SH-SY5Y (cell line): Measurements from ENCODE around the gene RNU5D-1.

Experiments
- GATA2 ChIP-seq: IDR thresholded peaks from 2 replicates; pipeline ENCODE4 v1.6.1; 2011; ENCODE audit warnings: mild to moderate bottlenecking, low read depth, low read length
- GATA3 ChIP-seq: IDR thresholded peaks from 2 replicates; pipeline ENCODE4 v1.6.1; 2011; ENCODE audit warnings: low read depth, mild to moderate bottlenecking, low read length, moderate library complexity

The RNU5D-1 gene

DNA sequence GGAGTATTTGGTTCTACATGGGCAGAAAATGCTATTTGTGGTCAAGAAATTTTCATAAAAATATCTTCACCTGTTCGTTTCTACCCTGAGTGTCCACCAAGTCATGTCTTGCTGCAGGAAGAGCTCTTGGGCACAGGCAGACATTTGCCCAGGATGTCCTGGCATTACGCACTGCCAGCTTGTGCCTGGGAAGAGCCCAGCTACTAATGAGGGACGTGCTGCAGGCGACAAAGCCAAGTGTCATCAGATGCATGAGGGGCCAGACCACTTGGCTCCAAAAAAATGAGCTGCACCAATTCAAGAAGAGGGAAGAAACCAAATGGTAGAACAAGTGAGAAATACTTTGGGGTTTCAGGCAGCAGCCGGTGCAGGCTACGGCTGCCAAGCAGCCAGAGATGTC lies 12.9 kb downstream of the RNU5D-1 start:
- TF ChIP-seq GATA3 (no peak), GATA2 (no peak)

DNA sequence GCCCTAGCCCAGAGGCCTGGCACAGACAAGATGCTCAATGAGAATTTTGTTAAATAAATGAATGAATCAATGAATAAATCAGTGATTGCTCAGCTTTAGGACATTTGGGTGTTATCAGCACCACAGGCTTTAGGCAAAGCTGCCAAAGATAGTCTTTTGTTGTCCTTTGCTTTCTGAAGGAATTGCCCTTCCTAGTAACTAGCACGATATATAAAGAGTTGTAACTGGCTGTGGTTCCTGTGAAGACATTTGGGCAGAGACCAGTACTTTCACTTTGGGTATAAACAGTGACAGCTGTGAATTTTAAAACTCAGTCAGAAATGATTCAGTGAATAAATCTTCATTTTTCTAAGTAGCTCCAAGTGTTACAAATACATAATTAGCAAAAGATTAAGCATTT lies 13.3 kb downstream of the RNU5D-1 start:
- no peak for TF ChIP-seq GATA3
- no peak for TF ChIP-seq GATA2

DNA sequence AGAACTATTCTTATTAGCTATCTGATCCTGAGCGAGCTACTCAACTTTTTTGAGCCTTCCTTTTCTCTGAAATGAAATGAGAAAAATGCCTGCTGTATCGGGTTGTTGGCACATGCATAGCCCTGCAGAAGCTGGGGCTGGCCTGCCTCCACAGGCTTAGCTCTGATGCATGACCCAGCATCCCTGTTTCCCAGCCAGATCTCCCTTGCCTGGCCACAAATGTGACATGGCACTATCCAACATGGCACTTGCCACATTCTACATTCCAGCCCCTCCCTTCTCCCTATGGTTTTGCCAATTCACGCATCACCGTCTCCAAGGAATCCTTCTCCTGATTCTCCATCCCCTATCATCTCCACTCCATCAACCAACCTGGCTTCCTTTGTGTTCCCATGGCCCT lies 13.8 kb downstream of the RNU5D-1 start:
- no peak for TF ChIP-seq GATA3
- no peak for TF ChIP-seq GATA2

DNA sequence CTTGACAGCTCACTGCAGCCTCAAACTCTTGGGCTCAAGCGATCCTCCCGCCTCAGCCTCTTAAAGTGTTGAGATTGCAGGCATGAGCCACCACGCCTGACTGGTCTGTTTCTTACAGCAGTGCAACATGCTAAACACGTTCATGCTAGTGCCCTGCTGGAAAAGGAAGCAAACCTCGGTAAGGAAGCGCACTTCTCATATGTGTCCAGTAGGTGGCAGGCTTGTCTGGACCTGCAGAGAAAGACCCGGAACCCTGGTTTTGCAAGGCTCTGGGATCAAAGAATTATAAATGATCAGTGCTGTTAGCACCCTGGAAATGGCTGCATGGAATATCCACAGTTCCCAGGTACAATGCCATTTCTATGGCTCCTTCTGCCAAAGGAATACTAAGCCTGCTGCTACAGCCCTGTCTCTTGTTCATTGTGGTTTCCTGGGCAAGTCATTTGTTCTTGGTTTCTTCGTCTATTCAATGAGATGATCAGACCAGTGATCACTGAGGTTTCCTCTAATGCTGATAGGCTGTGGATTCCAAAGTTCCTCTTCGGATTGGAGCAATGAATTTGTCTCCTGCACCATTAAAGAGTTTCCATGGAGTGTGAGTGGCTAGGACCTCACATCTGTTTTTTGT lies 15.9 kb downstream of the RNU5D-1 start:
- TF ChIP-seq GATA3 (no peak), GATA2 (no peak)

DNA sequence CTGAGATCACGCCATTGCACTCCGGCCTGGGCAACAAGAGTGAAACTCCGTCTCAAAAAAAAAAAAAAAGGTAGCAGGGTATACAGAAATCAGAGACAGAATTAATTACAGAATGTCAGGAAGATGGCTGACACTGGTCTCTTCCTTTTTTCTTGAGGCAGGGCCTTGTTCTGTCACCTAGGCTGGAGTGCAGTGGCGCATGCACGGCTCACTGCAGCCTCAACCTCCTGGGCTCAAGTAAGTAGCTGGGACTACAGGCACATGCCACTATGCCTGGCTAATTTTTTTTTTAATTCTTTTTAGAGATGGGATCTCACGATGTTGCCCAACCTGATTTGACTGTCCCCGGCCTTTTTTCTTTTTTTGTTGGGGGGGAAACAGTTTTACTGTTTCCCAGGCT lies 16.4 kb downstream of the RNU5D-1 start:
- TF ChIP-seq GATA3 (no peak), GATA2 (no peak)

DNA sequence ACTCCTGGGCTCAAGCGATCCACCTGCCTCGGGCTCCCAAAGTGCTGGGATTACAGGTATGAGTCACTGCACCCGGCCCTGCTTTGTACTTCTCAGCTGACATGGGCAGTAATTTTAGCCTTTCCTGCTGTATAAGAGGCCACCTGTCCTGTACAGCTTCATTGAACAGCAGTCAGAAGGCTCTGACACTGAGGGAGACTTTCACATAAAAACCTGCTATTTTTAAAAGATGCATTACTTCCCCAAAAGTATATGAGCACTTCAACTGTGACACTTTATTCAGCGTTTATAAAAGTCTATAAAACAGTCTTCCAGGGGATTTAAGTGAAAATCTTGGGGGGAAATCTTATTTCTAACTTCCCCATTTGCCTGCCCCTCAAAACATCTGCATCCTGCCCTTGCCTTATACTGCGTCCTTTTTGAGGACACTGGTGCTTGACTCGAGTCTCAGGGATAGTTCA lies 17.6 kb downstream of the RNU5D-1 start:
- no peak for TF ChIP-seq GATA3
- TF ChIP-seq GATA2, result no peak

DNA sequence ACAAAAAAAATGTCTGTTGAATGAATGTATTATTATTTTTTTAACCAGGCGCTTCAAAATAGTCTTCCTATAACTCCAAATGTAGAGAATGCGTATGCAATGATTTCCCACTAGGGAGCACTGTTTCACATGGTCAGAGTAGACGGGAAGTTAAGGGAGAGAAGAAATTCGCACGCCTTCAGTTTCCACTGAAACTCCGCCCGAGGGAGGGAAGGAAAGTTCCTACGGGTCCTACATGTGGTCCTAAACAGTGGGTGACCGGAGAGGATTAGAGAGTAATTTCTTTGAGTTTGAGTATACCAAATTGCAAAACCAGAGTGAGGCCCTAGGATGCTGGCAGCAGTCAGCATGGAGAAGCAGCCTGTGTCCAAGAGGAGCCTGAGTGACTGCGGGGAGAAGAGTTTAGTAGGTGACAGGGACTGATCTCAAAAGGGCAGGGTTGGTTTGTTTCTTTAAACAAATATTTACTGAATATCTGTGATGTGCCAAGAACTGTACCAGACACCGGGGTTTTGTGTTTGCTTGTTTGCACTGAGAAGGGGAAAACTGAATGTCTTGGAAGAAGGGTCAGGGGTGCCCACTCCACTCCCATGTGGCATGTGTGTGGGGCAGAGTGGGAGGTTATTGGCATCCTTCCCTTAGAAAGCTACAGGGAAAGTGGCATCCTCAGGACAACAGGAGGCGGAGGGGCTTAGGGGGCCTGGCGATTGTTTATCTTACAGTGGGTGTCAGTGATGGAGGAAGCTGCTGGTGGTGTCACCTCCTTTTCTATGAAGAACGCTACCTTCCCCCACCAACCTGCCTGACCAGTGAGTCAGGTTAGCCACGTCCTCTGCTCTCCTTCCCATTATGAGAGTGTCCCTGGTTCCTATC lies 22.8 kb downstream of the RNU5D-1 start:
- no peak for TF ChIP-seq GATA2
- no peak for TF ChIP-seq GATA3

DNA sequence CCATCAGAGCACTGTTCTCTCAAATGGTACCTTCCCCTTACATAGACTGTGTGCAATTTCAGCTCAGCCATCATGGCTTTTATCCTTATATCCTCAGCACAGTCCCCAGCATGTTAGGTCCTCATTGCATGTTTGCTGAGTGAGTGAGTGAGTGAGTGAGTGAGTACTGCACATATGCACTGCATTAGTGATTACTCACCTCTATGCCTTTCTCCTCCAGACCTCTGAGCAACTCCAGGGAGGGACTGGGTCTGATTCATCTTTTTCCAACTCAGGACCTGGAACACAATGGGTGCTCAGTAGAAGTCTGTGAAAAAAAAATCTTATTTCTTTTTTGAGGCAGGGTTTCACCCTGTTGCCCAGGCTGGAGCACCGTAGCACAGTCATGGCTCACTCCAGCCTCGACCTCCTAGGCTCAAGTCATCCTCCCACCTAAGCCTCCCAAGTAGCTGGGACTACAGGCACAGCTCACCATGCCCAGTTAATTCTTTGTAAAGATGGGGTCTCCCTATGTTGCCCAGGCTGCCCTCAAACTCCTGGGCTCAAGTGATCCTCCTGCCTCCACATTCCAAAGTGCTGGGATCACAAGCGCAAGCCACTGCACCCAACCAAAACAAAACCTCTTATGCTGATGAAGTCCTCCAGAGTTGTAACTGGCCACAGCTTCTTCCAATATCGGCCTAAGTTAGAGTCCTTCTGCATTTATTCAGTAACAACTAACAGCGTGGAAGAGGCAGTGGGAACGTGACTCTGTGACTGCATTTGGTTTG lies 23.7 kb downstream of the RNU5D-1 start:
- TF ChIP-seq GATA2 (no peak), GATA3 (no peak)

DNA sequence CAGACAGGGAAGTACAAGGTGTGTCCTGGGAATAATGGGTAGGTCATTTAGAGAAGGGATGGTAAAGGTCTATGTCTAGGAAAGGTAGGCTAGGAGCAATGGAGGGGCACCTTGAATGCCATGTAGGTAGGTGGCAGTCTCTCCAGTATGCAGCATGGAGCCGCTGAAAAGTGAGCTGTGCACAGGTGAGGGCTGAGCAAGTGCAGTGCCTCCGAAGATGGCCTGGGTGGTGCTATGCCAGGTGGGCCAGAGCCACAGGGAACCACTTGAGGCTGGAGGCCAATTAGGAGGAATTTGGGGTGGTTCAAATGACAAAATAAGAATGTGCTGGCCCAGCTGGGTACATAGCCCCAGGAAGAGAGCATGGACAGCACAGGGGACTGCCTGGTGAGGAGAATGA lies 25.0 kb downstream of the RNU5D-1 start:
- no peak for TF ChIP-seq GATA3
- TF ChIP-seq GATA2, result no peak

DNA sequence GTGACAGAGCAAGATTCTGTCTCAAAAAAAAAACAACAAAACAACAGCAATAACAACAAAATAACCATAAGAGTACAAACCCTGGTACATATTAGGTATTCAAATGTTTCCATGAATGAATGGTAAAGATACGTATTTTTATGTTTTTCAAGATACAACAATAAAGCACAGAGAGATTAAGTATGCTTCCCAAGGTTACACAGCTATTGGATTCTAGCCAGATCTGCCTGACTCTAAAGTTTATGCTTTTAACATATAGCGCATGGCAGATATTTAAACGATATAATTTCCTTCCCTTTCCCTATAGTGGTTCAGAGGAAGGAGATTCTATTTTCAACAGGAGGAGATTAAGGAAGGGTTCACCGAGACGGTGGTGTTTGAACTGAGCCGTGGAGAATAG lies 25.5 kb downstream of the RNU5D-1 start:
- TF ChIP-seq GATA2, result no peak
- TF ChIP-seq GATA3, result no peak

DNA sequence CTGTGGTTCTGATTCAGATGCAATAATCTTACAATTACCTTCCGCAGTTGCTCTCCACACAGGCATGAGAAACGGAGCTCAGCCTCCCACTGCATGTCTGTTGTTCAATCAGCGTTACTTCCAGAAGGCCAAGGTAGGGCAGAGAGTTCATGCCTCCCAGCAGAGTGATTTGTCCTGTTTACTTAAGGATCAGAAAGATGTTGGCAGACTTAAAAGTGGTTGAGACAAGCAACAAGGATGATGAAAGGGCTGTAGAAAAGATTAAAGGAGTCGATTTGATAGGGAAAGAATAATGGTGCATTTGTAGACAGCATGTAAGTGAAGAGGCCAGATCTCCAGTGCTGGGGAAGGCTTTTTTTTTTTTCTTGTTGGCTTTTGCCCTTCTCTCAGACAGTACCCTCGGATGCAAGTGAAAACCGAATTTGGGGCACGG lies 29.8 kb downstream of the RNU5D-1 start:
- no peak for TF ChIP-seq GATA2
- no peak for TF ChIP-seq GATA3

DNA sequence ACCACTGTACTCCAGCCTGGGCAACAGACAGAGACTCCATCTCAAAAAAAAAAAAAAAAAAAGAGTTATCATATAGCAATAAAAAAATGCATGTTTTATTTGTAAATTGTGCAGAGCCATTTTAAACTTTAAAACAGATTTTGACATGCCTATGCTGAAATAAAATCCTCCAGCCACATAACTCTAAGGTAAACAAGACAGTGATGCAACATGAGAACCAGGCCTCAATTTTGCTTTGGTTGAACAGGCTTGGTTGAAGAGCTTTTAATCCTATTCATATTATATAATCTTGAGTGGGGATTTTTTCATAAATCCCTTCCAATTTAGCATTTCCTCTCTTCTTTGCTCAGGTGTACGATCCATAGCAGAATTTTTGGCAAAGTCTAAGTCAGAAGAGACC lies 30.4 kb downstream of the RNU5D-1 start:
- no peak for TF ChIP-seq GATA2
- TF ChIP-seq GATA3, result no peak

DNA sequence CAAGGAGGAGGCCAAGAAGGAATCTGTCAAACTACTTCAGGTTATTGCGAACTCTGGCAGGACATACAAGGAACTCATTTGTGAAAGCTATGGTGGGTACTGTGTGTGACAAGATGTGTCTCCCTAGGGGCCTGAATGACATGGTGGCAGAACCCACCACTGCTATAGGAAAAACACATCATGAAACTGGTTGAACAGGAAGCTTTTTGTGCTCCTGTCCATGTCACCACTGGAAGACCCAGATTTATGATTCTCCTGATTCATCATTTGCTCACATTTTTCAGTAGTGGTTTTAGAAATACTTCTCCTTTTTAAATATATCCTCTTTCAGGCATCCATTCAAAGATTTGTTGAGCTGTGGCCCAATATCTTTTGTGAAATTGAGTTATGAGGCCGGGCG lies 32.8 kb downstream of the RNU5D-1 start:
- TF ChIP-seq GATA3 (no peak), GATA2 (no peak)

DNA sequence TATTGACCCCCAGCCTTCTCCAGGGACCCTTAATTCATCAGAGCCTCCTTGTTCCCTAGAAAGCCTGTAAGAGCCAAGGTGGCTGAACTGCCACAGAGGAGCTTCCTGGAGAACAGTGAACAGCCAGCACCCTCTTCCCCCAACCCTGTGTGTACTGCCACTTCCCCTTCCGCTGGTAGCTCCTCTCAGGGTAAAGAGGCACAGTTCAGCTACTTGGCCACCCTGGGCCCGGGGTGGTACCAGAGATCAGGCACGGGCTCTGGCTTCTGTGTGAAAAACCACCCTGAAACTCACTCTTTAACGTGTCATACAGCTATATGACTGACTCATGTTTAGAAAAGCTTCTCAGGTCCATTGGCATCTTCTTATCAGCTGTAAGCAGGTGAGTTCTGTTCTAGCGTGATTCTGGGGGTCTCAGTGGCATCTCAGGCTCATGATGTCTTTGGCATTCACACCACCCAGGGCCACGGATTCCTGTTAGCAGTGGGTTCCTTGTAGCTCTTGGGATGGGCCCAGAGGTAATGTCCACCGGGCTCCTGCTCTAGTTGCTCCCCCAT lies 34.1 kb downstream of the RNU5D-1 start:
- no peak for TF ChIP-seq GATA2
- no peak for TF ChIP-seq GATA3
